Measurements from ENCODE around the gene FAM156B. TPM values are rescaled to one million over a fixed set of nuclear protein-coding genes. Genes with fewer than 3 reads are reported as not detected.
"Not testable (repeated sequence)": the region's sequence is repeated elsewhere in the genome, so short reads cannot be mapped to it uniquely, and the experiment has no call there.

FAM156B gene
- total RNA-seq, 1 experiment from 2014 or later, result 11.2 TPM

DNA sequence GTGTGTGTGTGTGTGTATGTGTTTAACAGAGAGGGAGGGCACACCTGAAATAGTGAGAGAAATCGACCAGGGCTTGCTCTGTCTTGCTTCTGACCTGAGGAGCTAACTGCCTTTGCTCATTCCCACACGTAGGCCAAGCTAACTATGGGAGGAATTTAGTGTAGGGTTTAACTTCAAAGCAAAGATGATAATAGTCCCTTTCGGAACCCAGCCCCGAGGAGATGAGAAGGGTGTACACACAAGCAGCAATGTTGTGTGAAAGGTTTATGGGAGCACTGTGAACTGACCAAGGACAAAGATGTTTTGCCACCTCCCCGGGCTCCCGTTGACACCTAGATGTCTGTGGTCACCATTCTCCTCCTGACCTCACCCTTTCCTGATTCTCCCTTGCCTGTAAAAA lies 20.7 kb upstream of the FAM156B start:
- H2AK5ac ChIP-seq (ENCODE audit: insufficient read length, low read length); H3K14ac ChIP-seq (ENCODE audit: insufficient read depth, low read length); H3K23ac ChIP-seq (ENCODE audit: insufficient read length, low read depth, low read length); H3K4me1 Mint-ChIP-seq; H4K5ac ChIP-seq (ENCODE audit: insufficient read length, low read depth, low read length); H4K8ac ChIP-seq (replicated peaks; ENCODE audit: insufficient read length, low read depth, low read length); H3K23me2 ChIP-seq (ENCODE audit: insufficient read length, low read depth, low read length, poor library complexity, severe bottlenecking); H3K56ac ChIP-seq (ENCODE audit: insufficient read length, low read depth, low read length); H3K27me3 ChIP-seq (ENCODE audit: insufficient read depth, low read length); DNase-seq; H2BK20ac ChIP-seq (ENCODE audit: low read depth, low read length, poor library complexity, severe bottlenecking); H3K36me3 Mint-ChIP-seq (ENCODE audit: insufficient read depth in 1 of 3, low read depth in 3 of 3); H3K27ac Mint-ChIP-seq; H3K79me1 ChIP-seq (ENCODE audit: insufficient read depth, low read depth, low read length, poor library complexity, severe bottlenecking); H2BK12ac ChIP-seq (ENCODE audit: insufficient read length, low read depth, low read length); H3K4ac ChIP-seq (ENCODE audit: low read depth, low read length); H3K18ac ChIP-seq (ENCODE audit: insufficient read length, low read depth, low read length); H2BK120ac ChIP-seq (ENCODE audit: low read depth, low read length, poor library complexity, severe bottlenecking); H4K20me1 ChIP-seq (ENCODE audit: control insufficient read depth, insufficient read depth, insufficient read length); H3K9ac ChIP-seq (ENCODE audit: extremely low read depth, insufficient read length, low read length); H3K4me3 Mint-ChIP-seq; H3K79me2 ChIP-seq (ENCODE audit: insufficient read depth, low read length); H2BK15ac ChIP-seq (ENCODE audit: low read depth, low read length); H4K91ac ChIP-seq (ENCODE audit: insufficient read length, low read depth, low read length); H3K27ac ChIP-seq (ENCODE audit: insufficient read length, low read depth, low read length); H2AFZ ChIP-seq (ENCODE audit: low read length); H3K4me2 ChIP-seq (ENCODE audit: insufficient read depth, insufficient read length, low read length); H2BK5ac ChIP-seq (ENCODE audit: insufficient read length, low read length); H3T11ph ChIP-seq (ENCODE audit: low read length); H3K4me1 ChIP-seq (ENCODE audit: insufficient read depth, low read length): not testable (repeated sequence)
- no CpG with 5 or more reads among the region's 6 CpGs for WGBS (ENCODE audit: extremely low coverage, insufficient read length, low lambda C conversion rate)
- Mint-ChIP-seq H3K27me3 (ENCODE audit: low read depth) (peaks cover 25% of the 10 kb centered on the region), H3K9me3 (peaks cover 63 to 72% of the 10 kb centered on the region in 2 experiments)
- H3K9me3 ChIP-seq (ENCODE audit: control insufficient read depth, low read depth, low read length), result peaks cover 18% of the 10 kb centered on the region

DNA sequence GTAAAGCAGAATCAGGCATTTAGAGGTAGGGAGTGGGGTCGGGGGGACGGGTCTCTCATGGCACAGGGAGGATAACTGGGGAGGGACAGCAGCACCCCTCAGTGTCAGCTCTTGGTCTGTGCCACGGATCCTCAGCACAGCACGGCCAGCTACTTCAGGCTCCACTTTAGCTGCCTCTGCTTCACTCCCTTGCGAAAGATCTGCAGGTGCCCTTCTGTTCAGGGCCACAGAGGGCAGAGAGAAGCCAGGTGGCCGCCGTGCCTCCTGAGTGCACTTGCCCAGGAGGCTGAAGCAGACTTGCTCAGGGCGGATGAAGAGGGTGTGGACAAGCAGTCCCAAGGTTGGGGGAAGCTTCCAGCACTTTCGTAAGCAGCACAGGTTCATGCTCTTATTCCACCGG lies 9.7 kb upstream of the FAM156B start:
- not testable (repeated sequence) for H2AFZ ChIP-seq (ENCODE audit: low read length); DNase-seq; H3K18ac ChIP-seq (ENCODE audit: insufficient read length, low read depth, low read length); H2BK15ac ChIP-seq (ENCODE audit: low read depth, low read length); H3K4me3 Mint-ChIP-seq; H3K4ac ChIP-seq (ENCODE audit: low read depth, low read length); H3K4me1 ChIP-seq (ENCODE audit: insufficient read depth, low read length); H3K27ac ChIP-seq (ENCODE audit: insufficient read length, low read depth, low read length); H2BK120ac ChIP-seq (ENCODE audit: low read depth, low read length, poor library complexity, severe bottlenecking); H3K56ac ChIP-seq (ENCODE audit: insufficient read length, low read depth, low read length); H4K91ac ChIP-seq (ENCODE audit: insufficient read length, low read depth, low read length); H3K23me2 ChIP-seq (ENCODE audit: insufficient read length, low read depth, low read length, poor library complexity, severe bottlenecking); H4K8ac ChIP-seq (replicated peaks; ENCODE audit: insufficient read length, low read depth, low read length); H3K9ac ChIP-seq (ENCODE audit: extremely low read depth, insufficient read length, low read length); H3K27me3 Mint-ChIP-seq (ENCODE audit: low read depth); H3T11ph ChIP-seq (ENCODE audit: low read length); H3K4me2 ChIP-seq (ENCODE audit: insufficient read depth, insufficient read length, low read length); H2AK5ac ChIP-seq (ENCODE audit: insufficient read length, low read length); H3K4me1 Mint-ChIP-seq; H3K79me2 ChIP-seq (ENCODE audit: insufficient read depth, low read length); H3K79me1 ChIP-seq (ENCODE audit: insufficient read depth, low read depth, low read length, poor library complexity, severe bottlenecking); H3K27ac Mint-ChIP-seq; H4K5ac ChIP-seq (ENCODE audit: insufficient read length, low read depth, low read length); H3K27me3 ChIP-seq (ENCODE audit: insufficient read depth, low read length); H2BK20ac ChIP-seq (ENCODE audit: low read depth, low read length, poor library complexity, severe bottlenecking); H3K14ac ChIP-seq (ENCODE audit: insufficient read depth, low read length); H4K20me1 ChIP-seq (ENCODE audit: control insufficient read depth, insufficient read depth, insufficient read length); H2BK12ac ChIP-seq (ENCODE audit: insufficient read length, low read depth, low read length); H3K9me3 Mint-ChIP-seq; H3K23ac ChIP-seq (ENCODE audit: insufficient read length, low read depth, low read length); H3K9me3 ChIP-seq (ENCODE audit: control insufficient read depth, low read depth, low read length); H3K36me3 Mint-ChIP-seq (ENCODE audit: insufficient read depth in 1 of 3, low read depth in 3 of 3); H2BK5ac ChIP-seq (ENCODE audit: insufficient read length, low read length)
- no CpG with 5 or more reads among the region's 10 CpGs for WGBS (ENCODE audit: extremely low coverage, insufficient read length, low lambda C conversion rate)

Measured in H9 (cell line).